Ovary (tissue), 3 donors: ENCODE results near the gene SURF1.

Experiments
- POLR2A ChIP-seq: fragments of 450-650 bp; IDR thresholded peaks from one replicate; pipeline ENCODE4 v1.6.1; 2017; ENCODE audit warnings: antibody characterized with exemption, mild to moderate bottlenecking, moderate library complexity
- TF ChIP-seq, protein P1 (sequence below), 3 donors: fragments of 450-650 bp in 2 of 3; fragments of 200-600 bp in 1 of 3; IDR thresholded peaks; one replicate each; pipeline versions ENCODE4 v1.5.1 to v1.8.0; 2016 to 2022; ENCODE audit warnings: antibody characterized with exemption in 3 of 3, mild to moderate bottlenecking in 1 of 3
- donor health status: DM: no; HTN: no; CAD: no.

GRCh38 chr9:133387680-133388079 lies 31.4 kb upstream of the SURF1 start:
- TF ChIP-seq, protein P1, sequence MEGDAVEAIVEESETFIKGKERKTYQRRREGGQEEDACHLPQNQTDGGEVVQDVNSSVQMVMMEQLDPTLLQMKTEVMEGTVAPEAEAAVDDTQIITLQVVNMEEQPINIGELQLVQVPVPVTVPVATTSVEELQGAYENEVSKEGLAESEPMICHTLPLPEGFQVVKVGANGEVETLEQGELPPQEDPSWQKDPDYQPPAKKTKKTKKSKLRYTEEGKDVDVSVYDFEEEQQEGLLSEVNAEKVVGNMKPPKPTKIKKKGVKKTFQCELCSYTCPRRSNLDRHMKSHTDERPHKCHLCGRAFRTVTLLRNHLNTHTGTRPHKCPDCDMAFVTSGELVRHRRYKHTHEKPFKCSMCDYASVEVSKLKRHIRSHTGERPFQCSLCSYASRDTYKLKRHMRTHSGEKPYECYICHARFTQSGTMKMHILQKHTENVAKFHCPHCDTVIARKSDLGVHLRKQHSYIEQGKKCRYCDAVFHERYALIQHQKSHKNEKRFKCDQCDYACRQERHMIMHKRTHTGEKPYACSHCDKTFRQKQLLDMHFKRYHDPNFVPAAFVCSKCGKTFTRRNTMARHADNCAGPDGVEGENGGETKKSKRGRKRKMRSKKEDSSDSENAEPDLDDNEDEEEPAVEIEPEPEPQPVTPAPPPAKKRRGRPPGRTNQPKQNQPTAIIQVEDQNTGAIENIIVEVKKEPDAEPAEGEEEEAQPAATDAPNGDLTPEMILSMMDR (IDR thresholded peaks at IDR 0.05) = no peak
- no peak for TF ChIP-seq POLR2A
